IMR-90 (cell line): ENCODE data around the gene THRB. TPM values are rescaled to one million over a fixed set of nuclear protein-coding genes. Genes with fewer than 3 reads are reported as not detected.

Experiments
- ATAC-seq: fragments of 200-7000 bp; cut with Tn5 transposase; 2 replicates; pipeline ENCODE4 v1.9.1; 2020; ENCODE audit warnings: low read depth, mild to moderate bottlenecking, moderate library complexity
- BruUV-seq: library from RNA; stranded (reverse); fragments of 400-500 nt; replicated peaks from 2 replicates; lab custom pipeline; 2021; lab: Mats Ljungman, UMichigan
- CTCF ChIA-PET: fragments of 300-600 bp; formaldehyde crosslinking; extraction: SDS; loops from one replicate; lab custom pipeline; 2021; ENCODE audit warnings: antibody characterized with exemption; lab: Yijun Ruan, JAX
- POLR2A ChIA-PET: fragments of 300-600 bp; sonication (Branson Sonifier 250); formaldehyde crosslinking; loops from one replicate; lab custom pipeline; 2022; ENCODE audit warnings: antibody characterized with exemption; ENCODE audit not compliant: unreplicated experiment; lab: Charles Lee
- DNase-seq: peaks from one replicate; pipeline ENCODE4 v3.0.0; 2013
- H2AFZ ChIP-seq: replicated peaks from 2 replicates; pipeline ENCODE3; 2013; ENCODE audit warnings: low read length, mild to moderate bottlenecking; ENCODE audit not compliant: poor library complexity
- H2AK5ac ChIP-seq: 2 replicates; pipeline ENCODE4 v1.6.1; 2013; ENCODE audit warnings: low read depth, low read length, inconsistent platforms
- H2AK9ac ChIP-seq: replicated peaks from 2 replicates; pipeline ENCODE3; 2013; ENCODE audit warnings: mild to moderate bottlenecking, low read depth, low read length, moderate library complexity; ENCODE audit not compliant: poor library complexity
- H2BK120ac ChIP-seq: 2 replicates; pipeline ENCODE4 v1.6.1; 2013; ENCODE audit warnings: low read depth, low read length, inconsistent platforms
- H2BK15ac ChIP-seq: 3 replicates; pipeline ENCODE4 v1.6.1; 2013; ENCODE audit warnings: low read depth, low read length, inconsistent platforms
- H2BK20ac ChIP-seq: 2 replicates; pipeline ENCODE4 v1.6.1; 2013; ENCODE audit warnings: low read depth, mild to moderate bottlenecking, inconsistent platforms, low read length, moderate library complexity
- H2BK5ac ChIP-seq: 2 replicates; pipeline ENCODE4 v1.6.1; 2013; ENCODE audit warnings: mild to moderate bottlenecking, low read depth, low read length, inconsistent platforms; ENCODE audit not compliant: poor library complexity, severe bottlenecking
- H3K14ac ChIP-seq: replicated peaks from 2 replicates; pipeline ENCODE4 v1.6.1; 2013; ENCODE audit warnings: low read depth, low read length, inconsistent platforms
- H3K18ac ChIP-seq: 2 replicates; pipeline ENCODE4 v1.6.1; 2013; ENCODE audit warnings: low read depth, low read length, control low read depth
- H3K23ac ChIP-seq: 2 replicates; pipeline ENCODE4 v1.6.1; 2013; ENCODE audit warnings: low read depth, low read length, inconsistent platforms
- H3K27ac ChIP-seq: 2 replicates; pipeline ENCODE4 v1.5.1; 2013; ENCODE audit warnings: mild to moderate bottlenecking, control low read depth, low read length; ENCODE audit not compliant: insufficient read depth
- H3K27me3 ChIP-seq: 2 replicates; pipeline ENCODE4 v1.6.1; 2013; ENCODE audit warnings: low read length; ENCODE audit not compliant: control insufficient read depth, insufficient read depth
- H3K36me3 ChIP-seq: 2 replicates; pipeline ENCODE4 v1.6.1; 2013; ENCODE audit warnings: low read length, mixed read lengths; ENCODE audit not compliant: control insufficient read depth, insufficient read depth
- H3K4ac ChIP-seq: 2 replicates; pipeline ENCODE4 v1.6.1; 2013; ENCODE audit warnings: low read depth, low read length, inconsistent platforms
- H3K4me1 ChIP-seq: 2 replicates; pipeline ENCODE4 v1.6.1; 2013; ENCODE audit warnings: low read length, mixed read lengths; ENCODE audit not compliant: control insufficient read depth, insufficient read depth
- H3K4me2 ChIP-seq: 2 replicates; pipeline ENCODE4 v1.6.1; 2013; ENCODE audit warnings: low read depth, mild to moderate bottlenecking, control low read depth, low read length, moderate library complexity
- H3K4me3 ChIP-seq: 2 replicates; pipeline ENCODE4 v1.5.1; 2013; ENCODE audit warnings: low read depth, mild to moderate bottlenecking, control low read depth, low read length, moderate library complexity; ENCODE audit not compliant: insufficient read depth
- H3K56ac ChIP-seq: 2 replicates; pipeline ENCODE4 v1.6.1; 2013; ENCODE audit warnings: low read length, inconsistent platforms; ENCODE audit not compliant: insufficient read depth; ENCODE audit errors: extremely low read depth
- H3K79me1 ChIP-seq, 2 experiments: 2 replicates each; pipeline ENCODE4 v1.6.1; 2013; ENCODE audit warnings: low read length in 2 of 2, inconsistent platforms in 1 of 2, low read depth in 1 of 2
- H3K9ac ChIP-seq: 2 replicates; pipeline ENCODE4 v1.6.1; 2013; ENCODE audit warnings: low read depth, low read length, control low read depth
- H3K9me1 ChIP-seq: 2 replicates; pipeline ENCODE4 v1.6.1; 2013; ENCODE audit warnings: low read length, inconsistent platforms; ENCODE audit not compliant: insufficient read depth
- H3K9me3 ChIP-seq: 2 replicates; pipeline ENCODE4 v1.6.1; 2013; ENCODE audit warnings: low read length; ENCODE audit not compliant: control insufficient read depth, insufficient read depth
- H4K20me1 ChIP-seq: 2 replicates; pipeline ENCODE4 v1.6.1; 2013; ENCODE audit warnings: low read length, inconsistent platforms; ENCODE audit not compliant: insufficient read depth
- H4K5ac ChIP-seq: 2 replicates; pipeline ENCODE4 v1.6.1; 2013; ENCODE audit warnings: mild to moderate bottlenecking, low read depth, low read length, control low read depth
- H4K8ac ChIP-seq, 2 experiments: 2 replicates each; pipeline ENCODE4 v1.6.1; 2013; ENCODE audit warnings: low read depth in 2 of 2, low read length in 2 of 2, control low read depth in 1 of 2, inconsistent platforms in 1 of 2
- H4K91ac ChIP-seq: 2 replicates; pipeline ENCODE4 v1.6.1; 2013; ENCODE audit warnings: low read depth, low read length, inconsistent platforms; ENCODE audit not compliant: insufficient read depth
- BHLHE40 ChIP-seq: fragments of 150-350 bp; IDR thresholded peaks from 2 replicates; pipeline ENCODE4 v1.6.1; 2016; ENCODE audit warnings: mild to moderate bottlenecking, low read depth, low read length
- CEBPB ChIP-seq: IDR thresholded peaks from 2 replicates; pipeline ENCODE4 v1.6.1; 2012; ENCODE audit warnings: low read depth, low read length, improper control_type of control experiment
- CHD1 ChIP-seq: IDR thresholded peaks from 2 replicates; pipeline ENCODE4 v1.6.1; 2012; ENCODE audit warnings: low read depth, low read length, improper control_type of control experiment
- CTCF ChIP-seq: conservative IDR thresholded peaks from 2 replicates; pipeline ENCODE4 v1.5.1; 2012; ENCODE audit warnings: mild to moderate bottlenecking, low read depth, low read length, improper control_type of control experiment
- MAFK ChIP-seq: IDR thresholded peaks from 2 replicates; pipeline ENCODE4 v1.6.1; 2012; ENCODE audit warnings: low read depth, low read length, improper control_type of control experiment
- MXI1 ChIP-seq: IDR thresholded peaks from 2 replicates; pipeline ENCODE4 v1.6.1; 2012; ENCODE audit warnings: low read depth, mild to moderate bottlenecking, low read length, moderate library complexity, borderline replicate concordance
- POLR2A ChIP-seq: IDR thresholded peaks from 2 replicates; pipeline ENCODE4 v1.6.1; 2012; ENCODE audit warnings: mild to moderate bottlenecking, low read depth, low read length
- WGBS, 2 experiments: methylation state at CpG; one replicate each; pipeline versions ENCODE4 v1.1.5 to v1.1.7; 2013; ENCODE audit warnings: missing lambda C conversion rate in 2 of 2; ENCODE audit not compliant: insufficient read length in 1 of 2; ENCODE audit errors: extremely low coverage in 2 of 2; 5-methylcytosine and 5-hydroxymethylcytosine counted together
- dilution Hi-C: fragments of 300-500 bp; cut with HindIII; formaldehyde crosslinking; loops from one replicate; pipeline ENCODE4 v1.14.3; 2018; ENCODE audit warnings: low sequenced_read_pairs; ENCODE audit not compliant: unreplicated experiment
- in situ Hi-C: fragments of 300-500 bp; cut with MboI; formaldehyde crosslinking; loops from 3 replicates; pipeline ENCODE4 v1.14.3; 2019; ENCODE audit warnings: low sequenced_read_pairs, inconsistent platforms, mixed read lengths
- intact Hi-C: fragments of 100-400 bp; cut with micrococcal nuclease; formaldehyde crosslinking; loops from 2 replicates; pipeline ENCODE4 v1.10.0; 2022
- polyA plus RNA-seq, 3 experiments: library from polyadenylated mRNA; depleted of rRNA; stranded (reverse); fragments of >200 nt; gene quantifications; 2 replicates each; pipeline ENCODE4 v1.2.3, GENCODE V29; 2012; ENCODE audit warnings: low replicate concordance in 1 of 3
- total RNA-seq: library from RNA; depleted of rRNA; stranded (reverse); fragments of >200 nt; gene quantifications from 2 replicates; pipeline ENCODE4 v1.2.3, GENCODE V29; 2012

THRB gene
- total and polyA plus RNA-seq, 2 of the 4 experiments (the other 2 are of a cell fraction) = under 0.01 TPM; not detected in 1

GRCh38 chr3:24440760-24441464, 53.7 kb downstream of the THRB start:
- H2BK15ac ChIP-seq = no peak overlapping the region
- CTCF ChIA-PET = no interaction called here
- H3K36me3 ChIP-seq = no peaks in the 10 kb centered on the region
- no peak overlapping the region for H3K14ac ChIP-seq
- H3K27ac ChIP-seq = no peak overlapping the region
- no peaks in the 10 kb centered on the region for H3K9me3 ChIP-seq
- H3K4me2 ChIP-seq = no peak overlapping the region
- H3K9me1 ChIP-seq = no peaks in the 10 kb centered on the region
- TF ChIP-seq CTCF (no peak), CEBPB (no peak), CHD1 (no peak), MAFK (no peak), MXI1 (no peak), BHLHE40 (no peak), POLR2A (no peak)
- in situ Hi-C loops = no loop called here
- H3K4ac ChIP-seq = no peak overlapping the region
- H3K56ac ChIP-seq = no peak overlapping the region
- H2BK5ac ChIP-seq = no peak overlapping the region
- DNase-seq = no peak
- no peak overlapping the region for H2AK5ac ChIP-seq
- no peak overlapping the region for H3K9ac ChIP-seq
- H3K23ac ChIP-seq = no peak overlapping the region
- 0% methylated on average over 1 of the region's 3 CpGs; no CpG with 5 or more reads in 1 of the 2 experiments for WGBS, 2 experiments
- H3K18ac ChIP-seq = no peak overlapping the region
- no peak overlapping the region for H4K91ac ChIP-seq
- H4K5ac ChIP-seq = no peak overlapping the region
- H2AFZ ChIP-seq = no peak overlapping the region
- no peak overlapping the region for H2BK20ac ChIP-seq
- no peak overlapping the region for H2AK9ac ChIP-seq
- no TSS peak for BruUV-seq
- no peaks in the 10 kb centered on the region for H3K4me1 ChIP-seq
- no peaks in the 10 kb centered on the region for H3K79me1 ChIP-seq
- ATAC-seq = no peak
- POLR2A ChIA-PET = no interaction called here
- no peak overlapping the region for H3K4me3 ChIP-seq
- dilution Hi-C loops = no loop called here
- H3K27me3 ChIP-seq = no peaks in the 10 kb centered on the region
- H4K20me1 ChIP-seq = no peaks in the 10 kb centered on the region
- H2BK120ac ChIP-seq = no peak overlapping the region
- no peak overlapping the region for H4K8ac ChIP-seq
- intact Hi-C loops = no loop called here
